GM12878 (cell line): Measurements from ENCODE around the gene ZNF200. TPM values are rescaled to one million over a fixed set of nuclear protein-coding genes. Genes with fewer than 3 reads are reported as not detected.

Experiments used
- ATAC-seq: fragments of 200-7000 bp; cut with Tn5 transposase; 3 replicates; pipeline ENCODE4 v1.9.1; 2020; ENCODE audit warnings: mild to moderate bottlenecking, moderate library complexity
- BruUV-seq: library from RNA; stranded (reverse); fragments of 400-500 nt; replicated peaks from 2 replicates; lab custom pipeline; 2021; lab: Mats Ljungman, UMichigan
- CTCF ChIA-PET: fragments of 300-600 bp; sonication (Branson Sonifier 250); formaldehyde crosslinking; extraction: SDS; loops from one replicate; lab custom pipeline; 2021; ENCODE audit warnings: inconsistent platforms; lab: Yijun Ruan, JAX
- POLR2A ChIA-PET: fragments of 350-600 bp; formaldehyde crosslinking; extraction: SDS; loops from one replicate; lab custom pipeline; 2021; ENCODE audit warnings: inconsistent platforms; lab: Charles Lee
- RAD21 ChIA-PET: fragments of 300-600 bp; sonication (Branson Sonifier 250); formaldehyde crosslinking; loops from one replicate; lab custom pipeline; 2023; ENCODE audit warnings: antibody characterized with exemption; ENCODE audit not compliant: unreplicated experiment; lab: Charles Lee
- SMC1A ChIA-PET: fragments of 300-600 bp; sonication (Branson Sonifier 250); formaldehyde crosslinking; loops from one replicate; lab custom pipeline; 2023; ENCODE audit not compliant: unreplicated experiment, uncharacterized antibody; lab: Charles Lee
- DNase-seq: peaks from one replicate; pipeline ENCODE4 v3.0.0-alpha.2; 2011; ENCODE audit warnings: low read depth, low spot score
- FAIRE-seq: peaks from 3 replicates; lab custom pipeline; 2011; peaks lifted over from hg19 to GRCh38; lab: Jason Lieb, UNC
- H2AFZ ChIP-seq: 2 replicates; pipeline ENCODE4 v1.6.0; 2011; ENCODE audit warnings: low read depth, low read length, control low read depth; ENCODE audit not compliant: control insufficient read depth
- H3K27ac ChIP-seq: 2 replicates; pipeline ENCODE4 v1.5.1; 2011; ENCODE audit warnings: control low read depth; ENCODE audit not compliant: control insufficient read depth, insufficient read depth
- H3K27me3 ChIP-seq, 2 experiments: replicated peaks in 1 of 2; 2 replicates each; pipeline versions ENCODE4 v1.6.0 to v1.6.1; 2011; ENCODE audit warnings: low read length in 1 of 2; ENCODE audit not compliant: control insufficient read depth in 2 of 2, insufficient read depth in 2 of 2
- H3K36me3 ChIP-seq, 2 experiments: 2 replicates each; pipeline ENCODE4 v1.5.1; 2011; ENCODE audit warnings: low read length in 1 of 2; ENCODE audit not compliant: control insufficient read depth in 2 of 2, insufficient read depth in 2 of 2
- H3K4me1 ChIP-seq: 2 replicates; pipeline ENCODE4 v1.6.1; 2011; ENCODE audit warnings: mild to moderate bottlenecking, low read length, moderate library complexity, mixed read lengths; ENCODE audit not compliant: control insufficient read depth, insufficient read depth
- H3K4me2 ChIP-seq: 2 replicates; pipeline ENCODE4 v1.6.0; 2011; ENCODE audit warnings: control low read depth; ENCODE audit not compliant: control insufficient read depth, insufficient read depth
- H3K4me3 ChIP-seq: fragments of 200-600 bp; sonication (generic); 2 replicates; pipeline ENCODE4 v1.5.1; 2016
- H3K79me2 ChIP-seq: 2 replicates; pipeline ENCODE4 v1.6.0; 2011; ENCODE audit warnings: low read length; ENCODE audit not compliant: control insufficient read depth, insufficient read depth
- H3K9ac ChIP-seq: 2 replicates; pipeline ENCODE4 v1.8.0; 2011; ENCODE audit warnings: low read length, control low read depth, mixed read lengths; ENCODE audit not compliant: control insufficient read depth, insufficient read depth
- H3K9me3 ChIP-seq: replicated peaks from 3 replicates; pipeline ENCODE4 v1.5.1; 2011; ENCODE audit warnings: mild to moderate bottlenecking, low read length; ENCODE audit not compliant: control insufficient read depth, insufficient read depth
- H4K20me1 ChIP-seq: 2 replicates; pipeline ENCODE4 v1.6.0; 2011; ENCODE audit not compliant: control insufficient read depth, insufficient read depth
- FOXK2 ChIP-seq: fragments of 450-650 bp; IDR thresholded peaks from 2 replicates; pipeline ENCODE4 v1.6.1; 2017; ENCODE audit warnings: mild to moderate bottlenecking, moderate library complexity
- MTA2 ChIP-seq: fragments of 450-650 bp; IDR thresholded peaks from 2 replicates; pipeline ENCODE4 v1.6.1; 2016; ENCODE audit warnings: low read depth, mild to moderate bottlenecking, moderate library complexity
- NFIC ChIP-seq: IDR thresholded peaks from 2 replicates; pipeline ENCODE4 v1.6.1; 2012; ENCODE audit warnings: low read depth, mild to moderate bottlenecking, inconsistent platforms, low read length, moderate library complexity
- PKNOX1 ChIP-seq: fragments of 450-650 bp; IDR thresholded peaks from 2 replicates; pipeline ENCODE4 v1.6.1; 2016; ENCODE audit warnings: mild to moderate bottlenecking
- RB1 ChIP-seq: fragments of 450-650 bp; formaldehyde crosslinking; IDR thresholded peaks from 2 replicates; pipeline ENCODE4 v1.6.1; 2017; ENCODE audit warnings: mild to moderate bottlenecking, borderline replicate concordance
- SMAD1 ChIP-seq: fragments of 450-650 bp; IDR thresholded peaks from 2 replicates; pipeline ENCODE4 v1.6.1; 2018; ENCODE audit warnings: mild to moderate bottlenecking, low read depth; ENCODE audit not compliant: partially characterized antibody
- STAT1 ChIP-seq: fragments of 450-650 bp; conservative IDR thresholded peaks from 2 replicates; pipeline ENCODE4 v1.6.1; 2014; ENCODE audit warnings: antibody characterized with exemption, mild to moderate bottlenecking
- TCF3 ChIP-seq: IDR thresholded peaks from 2 replicates; pipeline ENCODE4 v1.6.1; 2012; ENCODE audit warnings: low read depth, mild to moderate bottlenecking, low read length, borderline replicate concordance; ENCODE audit not compliant: insufficient read depth
- TCF7 ChIP-seq: IDR thresholded peaks from 2 replicates; pipeline ENCODE4 v1.6.1; 2014; ENCODE audit warnings: antibody characterized with exemption, borderline replicate concordance
- USF2 ChIP-seq: IDR thresholded peaks from 2 replicates; pipeline ENCODE4 v1.6.1; 2011; ENCODE audit warnings: low read depth, low read length, improper control_type of control experiment, borderline replicate concordance
- ZNF217 ChIP-seq: fragments of 450-650 bp; IDR thresholded peaks from 2 replicates; pipeline ENCODE4 v1.6.1; 2017; ENCODE audit warnings: antibody characterized with exemption, mild to moderate bottlenecking
- ZNF622 ChIP-seq: fragments of 450-650 bp; IDR thresholded peaks from 2 replicates; pipeline ENCODE4 v1.6.1; 2017; ENCODE audit warnings: mild to moderate bottlenecking, inconsistent platforms
- WGBS: methylation state at CpG from one replicate; pipeline ENCODE4 v1.1.6; 2016; ENCODE audit warnings: low lambda C conversion rate; ENCODE audit not compliant: insufficient replicate concordance, insufficient coverage; ENCODE audit errors: missing lambda C conversion rate; 5-methylcytosine and 5-hydroxymethylcytosine counted together
- in situ Hi-C: fragments of 300-500 bp; cut with MboI; formaldehyde crosslinking; loops from 9 replicates; pipeline ENCODE4 v1.14.3; 2018; ENCODE audit warnings: mixed read lengths
- intact Hi-C: fragments of 100-400 bp; cut with micrococcal nuclease; formaldehyde crosslinking; loops from one replicate; pipeline ENCODE4 v1.14.2; 2022; ENCODE audit not compliant: unreplicated experiment
- polyA plus RNA-seq, 11 experiments: library from polyadenylated mRNA; depleted of rRNA in 4 of 11; unstranded in 6 of 11; stranded (reverse) in 5 of 11; fragments of >200 nt; fragmentation: Nextera tagmentation in 4 of 11; fragmentation: Illumina TruSeq in 1 of 11; extraction: Ambion mirVana in 4 of 11; extraction: Trizol in 1 of 11; gene quantifications; 1 replicate in 1 of 11; 2 replicates in 10 of 11; pipeline versions ENCODE4 v1.2.1 to v1.2.3, GENCODE V29; 2011 to 2016; ENCODE audit warnings: inconsistent platforms in 2 of 11, missing spikeins in 2 of 11, low read depth in 1 of 11
- total RNA-seq, 4 experiments: library from RNA; depleted of rRNA in 3 of 4; stranded (reverse); fragments of >200 nt in 3 of 4; fragmentation: Illumina TruSeq in 1 of 4; extraction: Trizol in 1 of 4; gene quantifications; 2 replicates each; pipeline versions ENCODE4 v1.2.1 to v1.2.3, GENCODE V29; 2013 to 2021
- TF ChIP-seq, protein P1 (sequence below): fragments of 450-650 bp; IDR thresholded peaks from 2 replicates; pipeline ENCODE4 v1.6.1; 2017; ENCODE audit warnings: antibody characterized with exemption, mild to moderate bottlenecking, moderate library complexity
- TF ChIP-seq, protein P2 (sequence below): fragments of 450-650 bp; IDR thresholded peaks from 2 replicates; pipeline ENCODE4 v1.6.1; 2018; ENCODE audit warnings: borderline replicate concordance, mild to moderate bottlenecking; ENCODE audit not compliant: partially characterized antibody

Gene ZNF200
- total and polyA plus RNA-seq, 10 of the 15 experiments (the other 5 are each of a cell fraction or from before 2014, with no cell fraction given): 4.0 to 13.9 (median 9.6) TPM

DNA sequence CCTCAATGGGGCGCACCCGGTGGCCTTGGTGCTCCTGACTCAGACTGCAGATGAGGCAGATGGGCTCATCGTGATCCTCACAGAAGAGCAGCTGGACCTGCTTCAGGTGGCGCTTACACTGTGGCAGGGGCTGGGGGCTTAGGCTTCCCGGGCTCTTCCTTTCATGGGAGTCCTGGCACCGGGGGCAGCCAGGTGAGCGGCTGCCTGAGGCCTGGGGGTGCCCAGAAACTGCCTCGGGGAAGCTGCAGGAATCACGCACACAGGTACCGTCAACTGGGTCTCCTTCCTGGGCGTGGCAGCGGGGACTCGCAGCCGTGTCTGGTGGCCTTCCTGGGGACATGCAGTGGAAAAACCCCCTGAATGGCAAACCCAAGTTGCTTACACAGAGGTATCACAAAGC, 14.5 kb upstream of the ZNF200 start (continued):
- TF ChIP-seq, protein P1, sequence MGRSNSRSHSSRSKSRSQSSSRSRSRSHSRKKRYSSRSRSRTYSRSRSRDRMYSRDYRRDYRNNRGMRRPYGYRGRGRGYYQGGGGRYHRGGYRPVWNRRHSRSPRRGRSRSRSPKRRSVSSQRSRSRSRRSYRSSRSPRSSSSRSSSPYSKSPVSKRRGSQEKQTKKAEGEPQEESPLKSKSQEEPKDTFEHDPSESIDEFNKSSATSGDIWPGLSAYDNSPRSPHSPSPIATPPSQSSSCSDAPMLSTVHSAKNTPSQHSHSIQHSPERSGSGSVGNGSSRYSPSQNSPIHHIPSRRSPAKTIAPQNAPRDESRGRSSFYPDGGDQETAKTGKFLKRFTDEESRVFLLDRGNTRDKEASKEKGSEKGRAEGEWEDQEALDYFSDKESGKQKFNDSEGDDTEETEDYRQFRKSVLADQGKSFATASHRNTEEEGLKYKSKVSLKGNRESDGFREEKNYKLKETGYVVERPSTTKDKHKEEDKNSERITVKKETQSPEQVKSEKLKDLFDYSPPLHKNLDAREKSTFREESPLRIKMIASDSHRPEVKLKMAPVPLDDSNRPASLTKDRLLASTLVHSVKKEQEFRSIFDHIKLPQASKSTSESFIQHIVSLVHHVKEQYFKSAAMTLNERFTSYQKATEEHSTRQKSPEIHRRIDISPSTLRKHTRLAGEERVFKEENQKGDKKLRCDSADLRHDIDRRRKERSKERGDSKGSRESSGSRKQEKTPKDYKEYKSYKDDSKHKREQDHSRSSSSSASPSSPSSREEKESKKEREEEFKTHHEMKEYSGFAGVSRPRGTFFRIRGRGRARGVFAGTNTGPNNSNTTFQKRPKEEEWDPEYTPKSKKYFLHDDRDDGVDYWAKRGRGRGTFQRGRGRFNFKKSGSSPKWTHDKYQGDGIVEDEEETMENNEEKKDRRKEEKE: no peak
- TF ChIP-seq ZNF217: no peak
- TF ChIP-seq STAT1: no peak
- TF ChIP-seq RB1: no peak
- no peak for TF ChIP-seq FOXK2
- TF ChIP-seq MTA2: no peak
- TF ChIP-seq TCF7: no peak
- no peak for TF ChIP-seq ZNF622
- no peak for TF ChIP-seq TCF3

GRCh38 chr16:3249020-3249419, 14.1 kb upstream of the ZNF200 start:
- ChIA-PET POLR2A (no interaction called here), CTCF (no interaction called here), SMC1A (no interaction called here)
- no peak for DNase-seq
- no peak overlapping the region for H3K9ac ChIP-seq
- WGBS: 0% methylated on average over 1 of the region's 1 CpG
- no peak overlapping the region for H3K27ac ChIP-seq
- no peak for FAIRE-seq
- H3K27me3 ChIP-seq: no peaks in the 10 kb centered on the region; a peak in 1 of 4 replicates
- ATAC-seq: no peak
- TF ChIP-seq SMAD1 (no peak), USF2 (no peak), PKNOX1 (no peak), NFIC (no peak)
- TF ChIP-seq, protein P2, sequence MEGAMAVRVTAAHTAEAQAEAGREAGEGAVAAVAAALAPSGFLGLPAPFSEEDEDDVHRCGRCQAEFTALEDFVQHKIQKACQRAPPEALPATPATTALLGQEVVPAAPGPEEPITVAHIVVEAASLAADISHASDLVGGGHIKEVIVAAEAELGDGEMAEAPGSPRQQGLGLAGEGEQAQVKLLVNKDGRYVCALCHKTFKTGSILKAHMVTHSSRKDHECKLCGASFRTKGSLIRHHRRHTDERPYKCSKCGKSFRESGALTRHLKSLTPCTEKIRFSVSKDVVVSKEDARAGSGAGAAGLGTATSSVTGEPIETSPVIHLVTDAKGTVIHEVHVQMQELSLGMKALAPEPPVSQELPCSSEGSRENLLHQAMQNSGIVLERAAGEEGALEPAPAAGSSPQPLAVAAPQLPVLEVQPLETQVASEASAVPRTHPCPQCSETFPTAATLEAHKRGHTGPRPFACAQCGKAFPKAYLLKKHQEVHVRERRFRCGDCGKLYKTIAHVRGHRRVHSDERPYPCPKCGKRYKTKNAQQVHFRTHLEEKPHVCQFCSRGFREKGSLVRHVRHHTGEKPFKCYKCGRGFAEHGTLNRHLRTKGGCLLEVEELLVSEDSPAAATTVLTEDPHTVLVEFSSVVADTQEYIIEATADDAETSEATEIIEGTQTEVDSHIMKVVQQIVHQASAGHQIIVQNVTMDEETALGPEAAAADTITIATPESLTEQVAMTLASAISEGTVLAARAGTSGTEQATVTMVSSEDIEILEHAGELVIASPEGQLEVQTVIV: no peak
- TF ChIP-seq, all 136 proteins: peak for 0
- no TSS peak for BruUV-seq
- H3K36me3 ChIP-seq: no peaks in the 10 kb centered on the region
- no peak overlapping the region for H3K4me3 ChIP-seq
- H2AFZ ChIP-seq: no peak overlapping the region
- no peaks in the 10 kb centered on the region for H3K79me2 ChIP-seq
- no peak overlapping the region for H3K4me2 ChIP-seq
- RAD21 ChIA-PET: no interaction called here
- H3K4me1 ChIP-seq: no peaks in the 10 kb centered on the region
- in situ Hi-C loops: no loop called here
- H4K20me1 ChIP-seq: no peaks in the 10 kb centered on the region
- intact Hi-C loops: no loop called here
- no peaks in the 10 kb centered on the region for H3K9me3 ChIP-seq
